Measurements from ENCODE around the gene ARHGAP27.
A peak's percentile ranks its signal among the peaks of the same experiment; 100 is the strongest.

Gene ARHGAP27

GRCh38 chr17:45404870-45405249, 27.8 kb downstream of the ARHGAP27 start:
- DNase-seq = no peak

- DNase-seq = no peak
These were observed 28.7 kb downstream of the ARHGAP27 start for GRCh38 chr17:45403906-45404490.

- no peak for DNase-seq
These were observed 29.8 kb downstream of the ARHGAP27 start for GRCh38 chr17:45402916-45403315.

- no peak for DNase-seq
These were observed 33.9 kb downstream of the ARHGAP27 start for GRCh38 chr17:45398800-45399199.

- no peak for DNase-seq
These were observed 34.9 kb downstream of the ARHGAP27 start for GRCh38 chr17:45397796-45398195.

- no peak for DNase-seq
These were observed 36.0 kb downstream of the ARHGAP27 start for GRCh38 chr17:45396496-45397205.

GRCh38 chr17:45395569-45396415, 36.9 kb downstream of the ARHGAP27 start:
- no peak for DNase-seq

GRCh38 chr17:45394913-45395568, 37.6 kb downstream of the ARHGAP27 start:
- no peak for DNase-seq

GRCh38 chr17:45394564-45394912, 38.1 kb downstream of the ARHGAP27 start:
- no peak for DNase-seq

- DNase-seq = no peak
These were observed 38.6 kb downstream of the ARHGAP27 start for GRCh38 chr17:45394091-45394490.

GRCh38 chr17:45393411-45393810, 39.3 kb downstream of the ARHGAP27 start:
- DNase-seq = no peak

GRCh38 chr17:45391918-45392317, 40.8 kb downstream of the ARHGAP27 start:
- no peak for DNase-seq

- no peak for DNase-seq
These were observed 41.4 kb downstream of the ARHGAP27 start for GRCh38 chr17:45391291-45391690.

- DNase-seq = no peak
These were observed 43.3 kb downstream of the ARHGAP27 start for GRCh38 chr17:45389354-45389753.

GRCh38 chr17:45388604-45389325, 43.9 kb downstream of the ARHGAP27 start:
- no peak for DNase-seq

GRCh38 chr17:45387739-45388138, 44.9 kb downstream of the ARHGAP27 start:
- DNase-seq = no peak

GRCh38 chr17:45386178-45386577, 46.5 kb downstream of the ARHGAP27 start:
- no peak for DNase-seq

GRCh38 chr17:45385331-45385997, 47.2 kb downstream of the ARHGAP27 start:
- peak; percentile 66 for DNase-seq

GRCh38 chr17:45384789-45385262, 47.8 kb downstream of the ARHGAP27 start:
- no peak for DNase-seq

GRCh38 chr17:45384047-45384788, 48.5 kb downstream of the ARHGAP27 start:
- DNase-seq = peak; percentile 22

GRCh38 chr17:45383003-45383402, 49.7 kb downstream of the ARHGAP27 start:
- no peak for DNase-seq

Data from DMS 273 treated with DMSO at 0.1 percent for 48 hours (cell line).